ENCODE results near the gene TMED1. TPM values are rescaled to one million over a fixed set of nuclear protein-coding genes. Genes with fewer than 3 reads are reported as not detected.
"Not testable (repeated sequence)": the region's sequence is repeated elsewhere in the genome, so short reads cannot be mapped to it uniquely, and the experiment has no call there.

Gene TMED1
- total RNA-seq, 1 donor from 2014 or later = 17.8 TPM

- DNase-seq = no peak
These were observed 26.6 kb upstream of the TMED1 start for GRCh38 chr19:10862561-10863106.

GRCh38 chr19:10861103-10861651, 25.2 kb upstream of the TMED1 start:
- no peak for DNase-seq

GRCh38 chr19:10858204-10858828, 22.3 kb upstream of the TMED1 start:
- DNase-seq = no peak

- DNase-seq = not testable (repeated sequence)
These were observed 20.9 kb upstream of the TMED1 start for GRCh38 chr19:10856899-10857298.

- DNase-seq = no peak
These were observed 20.0 kb upstream of the TMED1 start for GRCh38 chr19:10855879-10856522.

- DNase-seq = no peak
These were observed 18.5 kb upstream of the TMED1 start for GRCh38 chr19:10854350-10855089.

- no peak for DNase-seq
These were observed 16.9 kb upstream of the TMED1 start for GRCh38 chr19:10852941-10853340.

- no peak for DNase-seq
These were observed 16.2 kb upstream of the TMED1 start for GRCh38 chr19:10852098-10852800.

GRCh38 chr19:10850631-10851030, 14.6 kb upstream of the TMED1 start:
- no peak for DNase-seq

- no peak for DNase-seq
These were observed 12.3 kb upstream of the TMED1 start, which contains the start of gene C19orf38 for GRCh38 chr19:10848230-10848856. C19orf38 (plus strand) TSS chr19:10848415; CDS start chr19:10848509, 94 bp downstream.

GRCh38 chr19:10846500-10847202, 10.6 kb upstream of the TMED1 start:
- DNase-seq = no peak

GRCh38 chr19:10842788-10843187, 6.8 kb upstream of the TMED1 start:
- no peak for DNase-seq

GRCh38 chr19:10839114-10840050, 3.4 kb upstream of the TMED1 start:
- DNase-seq = no peak

- DNase-seq = no peak
These were observed 2.4 kb upstream of the TMED1 start for GRCh38 chr19:10838377-10838776.

- DNase-seq = not testable (repeated sequence)
These were observed 1.6 kb upstream of the TMED1 start for GRCh38 chr19:10837649-10838048.

GRCh38 chr19:10836479-10837330, 693 bp upstream of the TMED1 start:
- no peak for DNase-seq

GRCh38 chr19:10835089-10835753, 791 bp downstream of the TMED1 start:
- DNase-seq = no peak

- no peak for DNase-seq
These were observed 3.1 kb downstream of the TMED1 start for GRCh38 chr19:10832939-10833296.

Measured in skin of body (tissue), 2 donors.